Body of pancreas (tissue), 4 donors: ENCODE results near the gene PSMD3.
"Not testable (repeated sequence)": the region's sequence is repeated elsewhere in the genome, so short reads cannot be mapped to it uniquely, and the experiment has no call there.

ENCODE experiments used
- CTCF ChIP-seq, 7 experiments: fragments of 450-650 bp in 4 of 7; fragments of 200-600 bp in 3 of 7; sonication (generic) in 3 of 7; IDR thresholded peaks; one replicate each; pipeline ENCODE4 v1.5.1; 2016 to 2019; ENCODE audit warnings: antibody characterized with exemption in 7 of 7
- POLR2A ChIP-seq, 3 donors: fragments of 450-650 bp; IDR thresholded peaks; one replicate each; pipeline ENCODE4 v1.6.1; 2016; ENCODE audit warnings: antibody characterized with exemption in 3 of 3, mild to moderate bottlenecking in 2 of 3

- TF ChIP-seq CTCF, POLR2A (IDR thresholded peaks at IDR 0.05): not testable (repeated sequence)
Observed at GRCh38 chr17:40010946-40011500, 30.4 kb downstream of the PSMD3 start.
